CD4-positive, alpha-beta T cell treated with Interleukin-6 for 4 hours (primary cell): ENCODE results near the gene BCAP31.
"Not testable (repeated sequence)": the region's sequence is repeated elsewhere in the genome, so short reads cannot be mapped to it uniquely, and the experiment has no call there.

Experiments used
- DNase-seq: peaks from one replicate; pipeline ENCODE4 v3.0.0-alpha.2; 2020; ENCODE audit warnings: mixed read lengths

The BCAP31 gene

DNA sequence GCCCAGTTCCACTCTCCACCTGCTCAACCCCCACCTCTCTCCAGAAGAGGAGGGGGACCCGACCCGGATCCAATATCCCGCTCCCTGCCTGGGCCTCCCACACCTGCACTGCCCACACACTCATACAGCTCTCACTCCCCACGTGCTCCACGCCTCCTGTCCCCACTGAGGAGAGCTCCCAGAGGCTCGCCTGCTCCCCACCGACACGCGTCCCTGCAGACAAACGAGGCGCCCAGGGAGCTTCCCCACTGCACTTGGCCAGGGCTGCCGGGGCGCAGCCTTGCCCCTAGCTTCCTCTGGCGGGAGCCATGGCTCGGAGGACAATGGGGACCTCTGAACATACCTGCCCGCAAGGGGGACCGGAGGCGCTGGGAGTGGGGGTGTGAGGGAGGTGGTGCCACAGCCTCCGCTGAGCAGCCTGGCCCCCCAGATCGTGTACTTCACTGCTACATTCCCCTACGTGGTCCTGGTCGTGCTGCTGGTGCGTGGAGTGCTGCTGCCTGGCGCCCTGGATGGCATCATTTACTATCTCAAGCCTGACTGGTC lies 31.5 kb downstream of the BCAP31 start:
- no peak for DNase-seq

DNA sequence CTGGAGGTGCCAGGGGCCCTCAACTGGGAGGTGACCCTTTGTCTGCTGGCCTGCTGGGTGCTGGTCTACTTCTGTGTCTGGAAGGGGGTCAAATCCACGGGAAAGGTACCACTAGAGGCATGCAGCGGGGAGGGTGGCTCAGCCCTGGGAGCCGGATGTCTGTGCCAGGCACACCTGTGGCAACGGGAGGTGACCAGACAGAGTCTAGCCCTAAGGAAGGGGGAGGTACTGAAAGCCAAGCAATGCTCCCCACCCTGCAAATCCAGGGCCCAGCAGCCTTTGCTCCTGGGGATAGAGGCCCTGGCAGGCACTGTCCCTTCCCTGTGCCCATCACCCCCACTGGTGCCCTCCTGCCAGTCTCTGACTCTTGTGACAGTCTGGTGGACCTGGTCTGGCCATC lies 32.2 kb downstream of the BCAP31 start:
- no peak for DNase-seq

DNA sequence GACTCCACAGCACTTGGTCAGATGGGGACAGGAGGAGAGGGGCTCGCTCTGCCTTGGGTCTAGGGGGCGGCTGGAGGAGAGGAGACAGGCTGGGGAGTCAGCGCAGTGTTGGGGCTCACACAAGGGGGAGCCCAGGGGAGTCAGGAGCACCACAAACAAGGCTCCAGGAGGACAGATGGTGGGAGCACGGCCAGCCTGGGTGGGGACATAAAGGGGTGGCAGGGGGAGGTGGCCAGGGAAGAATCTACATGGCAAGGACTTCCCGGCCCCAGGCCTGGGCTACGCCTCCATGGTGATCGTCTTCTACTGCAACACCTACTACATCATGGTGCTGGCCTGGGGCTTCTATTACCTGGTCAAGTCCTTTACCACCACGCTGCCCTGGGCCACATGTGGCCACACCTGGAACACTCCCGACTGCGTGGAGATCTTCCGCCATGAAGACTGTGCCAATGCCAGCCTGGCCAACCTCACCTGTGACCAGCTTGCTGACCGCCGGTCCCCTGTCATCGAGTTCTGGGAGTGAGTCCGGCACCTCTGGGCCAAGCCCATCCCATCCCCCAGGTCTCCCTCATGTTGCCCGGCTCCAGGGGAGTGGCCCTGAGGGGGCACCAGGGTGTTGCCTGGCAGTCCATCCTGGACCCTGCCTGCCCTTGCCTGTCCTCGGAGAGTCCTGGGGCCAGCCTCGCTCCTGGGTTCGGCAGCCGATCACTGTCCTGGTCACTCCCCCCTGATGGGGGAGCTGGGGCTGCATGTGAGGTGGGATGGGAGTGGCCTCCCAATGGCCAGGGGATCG lies 33.0 kb downstream of the BCAP31 start:
- DNase-seq, result not testable (repeated sequence)

DNA sequence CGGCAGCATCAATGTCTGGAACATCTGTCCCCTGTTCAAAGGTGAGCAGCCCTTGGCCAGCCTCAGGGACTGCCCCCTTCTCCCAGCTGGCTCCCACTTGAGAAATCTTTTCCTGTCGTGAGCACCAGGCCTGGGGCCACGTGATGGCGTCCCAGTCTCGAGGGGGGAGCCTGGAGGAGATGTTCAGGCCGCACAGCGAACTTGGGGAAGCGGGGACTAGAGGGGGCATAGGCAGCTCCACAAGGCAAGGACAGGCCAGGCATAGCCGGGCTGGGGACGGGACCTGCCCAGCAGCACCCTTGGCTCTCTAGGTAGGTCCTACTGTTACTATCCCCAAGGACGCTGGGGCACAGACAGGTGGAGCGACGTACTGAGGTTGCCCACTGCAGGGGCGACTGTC lies 33.7 kb downstream of the BCAP31 start:
- no peak for DNase-seq

DNA sequence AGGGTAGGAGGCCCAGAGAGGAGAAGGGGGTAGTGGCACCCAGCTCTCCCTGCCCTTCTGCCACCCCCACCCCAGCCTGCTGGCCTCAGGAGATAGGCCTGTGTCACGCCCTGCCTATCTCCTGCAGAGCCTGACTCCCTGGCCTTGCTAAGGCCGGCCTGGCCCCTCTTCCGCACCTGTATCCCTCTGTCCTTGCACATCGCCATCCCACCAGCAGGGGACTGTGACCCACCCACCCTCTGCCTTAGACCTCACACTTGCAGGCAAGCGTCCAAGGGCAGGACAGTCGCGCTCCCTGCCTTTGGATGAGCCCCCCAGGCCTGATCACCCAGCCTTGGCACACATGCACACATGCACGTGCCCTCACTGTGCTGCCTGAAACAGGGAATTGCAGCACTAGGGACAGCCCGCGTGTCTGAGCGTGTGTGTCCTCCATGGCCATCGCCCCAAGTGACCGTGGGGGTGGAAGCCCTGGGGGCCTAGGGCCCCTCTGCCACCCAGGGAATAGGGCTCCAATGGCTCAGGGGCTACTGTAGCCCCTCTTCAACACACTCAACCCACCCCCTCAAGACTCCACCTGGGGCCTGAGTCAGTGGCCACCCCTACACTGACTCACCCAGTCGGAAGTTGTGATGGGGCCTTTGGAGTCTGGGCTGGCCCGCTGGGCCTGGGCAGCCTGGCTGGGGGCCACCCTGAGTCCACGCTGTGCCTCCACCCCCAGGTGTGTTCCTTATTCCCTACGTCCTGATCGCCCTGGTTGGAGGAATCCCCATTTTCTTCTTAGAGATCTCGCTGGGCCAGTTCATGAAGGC lies 34.3 kb downstream of the BCAP31 start:
- DNase-seq, result no peak

DNA sequence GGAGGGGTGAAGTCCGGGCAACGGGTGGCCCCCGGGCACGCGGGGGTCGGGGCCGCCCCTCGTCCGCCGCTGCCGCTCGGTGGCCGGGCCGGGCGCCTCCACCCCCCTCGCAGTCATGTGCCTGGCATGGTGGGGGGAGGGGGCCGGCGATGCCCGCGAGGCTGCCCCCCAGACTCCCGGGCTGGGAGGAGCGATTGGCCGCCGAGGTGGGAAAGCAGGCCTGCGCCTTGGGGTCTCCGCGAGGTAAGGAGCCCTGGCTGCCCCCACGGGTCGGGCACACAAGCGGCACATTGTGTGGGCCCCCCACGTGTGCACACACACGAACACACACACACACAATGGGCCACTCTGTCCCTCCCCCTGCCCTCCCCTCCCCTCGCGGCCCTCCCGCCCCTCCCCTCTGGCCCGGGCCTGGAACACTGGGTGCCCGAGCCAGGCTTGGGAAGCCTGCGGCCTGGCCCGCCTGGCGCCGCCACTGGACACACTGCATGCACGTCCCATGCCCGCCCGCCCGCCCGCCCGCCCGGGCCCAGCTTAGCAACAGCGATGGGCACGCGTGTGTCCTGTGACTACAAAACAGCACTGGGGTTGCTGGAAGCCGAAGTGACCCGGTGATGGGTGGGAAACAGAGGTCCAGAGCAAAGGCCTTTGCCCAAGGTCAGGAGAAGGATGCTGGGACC lies 35.1 kb downstream of the BCAP31 start:
- DNase-seq, result no peak

DNA sequence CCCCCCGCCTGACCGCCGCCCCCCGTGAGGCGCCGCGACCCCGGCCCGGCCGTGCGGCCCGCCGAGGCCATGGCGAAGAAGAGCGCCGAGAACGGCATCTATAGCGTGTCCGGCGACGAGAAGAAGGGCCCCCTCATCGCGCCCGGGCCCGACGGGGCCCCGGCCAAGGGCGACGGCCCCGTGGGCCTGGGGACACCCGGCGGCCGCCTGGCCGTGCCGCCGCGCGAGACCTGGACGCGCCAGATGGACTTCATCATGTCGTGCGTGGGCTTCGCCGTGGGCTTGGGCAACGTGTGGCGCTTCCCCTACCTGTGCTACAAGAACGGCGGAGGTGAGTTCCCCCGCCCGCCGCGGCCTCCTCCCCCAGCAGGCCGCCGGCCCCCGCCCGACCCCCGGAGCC lies 35.7 kb downstream of the BCAP31 start:
- no peak for DNase-seq

DNA sequence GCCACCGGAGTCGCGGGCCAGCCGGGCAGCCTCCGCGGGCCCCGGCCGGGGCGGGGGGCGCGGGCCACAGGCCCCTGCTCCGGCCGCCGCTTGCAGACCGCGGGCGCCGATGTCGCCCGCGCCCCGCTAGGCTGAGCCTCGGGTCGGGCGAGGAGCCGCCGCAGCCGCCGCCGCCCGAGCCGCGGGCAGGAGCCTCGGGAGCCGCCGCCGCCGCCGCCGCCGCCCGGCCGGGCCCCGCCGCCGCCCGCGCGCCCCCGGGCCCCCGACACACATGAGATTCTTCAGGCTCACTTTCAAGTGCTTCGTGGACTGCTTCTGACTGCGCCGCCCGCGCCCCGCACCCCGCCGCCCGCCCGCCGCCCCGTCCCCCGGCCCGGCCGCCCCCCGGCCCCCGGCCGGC lies 36.1 kb downstream of the BCAP31 start:
- no peak for DNase-seq

DNA sequence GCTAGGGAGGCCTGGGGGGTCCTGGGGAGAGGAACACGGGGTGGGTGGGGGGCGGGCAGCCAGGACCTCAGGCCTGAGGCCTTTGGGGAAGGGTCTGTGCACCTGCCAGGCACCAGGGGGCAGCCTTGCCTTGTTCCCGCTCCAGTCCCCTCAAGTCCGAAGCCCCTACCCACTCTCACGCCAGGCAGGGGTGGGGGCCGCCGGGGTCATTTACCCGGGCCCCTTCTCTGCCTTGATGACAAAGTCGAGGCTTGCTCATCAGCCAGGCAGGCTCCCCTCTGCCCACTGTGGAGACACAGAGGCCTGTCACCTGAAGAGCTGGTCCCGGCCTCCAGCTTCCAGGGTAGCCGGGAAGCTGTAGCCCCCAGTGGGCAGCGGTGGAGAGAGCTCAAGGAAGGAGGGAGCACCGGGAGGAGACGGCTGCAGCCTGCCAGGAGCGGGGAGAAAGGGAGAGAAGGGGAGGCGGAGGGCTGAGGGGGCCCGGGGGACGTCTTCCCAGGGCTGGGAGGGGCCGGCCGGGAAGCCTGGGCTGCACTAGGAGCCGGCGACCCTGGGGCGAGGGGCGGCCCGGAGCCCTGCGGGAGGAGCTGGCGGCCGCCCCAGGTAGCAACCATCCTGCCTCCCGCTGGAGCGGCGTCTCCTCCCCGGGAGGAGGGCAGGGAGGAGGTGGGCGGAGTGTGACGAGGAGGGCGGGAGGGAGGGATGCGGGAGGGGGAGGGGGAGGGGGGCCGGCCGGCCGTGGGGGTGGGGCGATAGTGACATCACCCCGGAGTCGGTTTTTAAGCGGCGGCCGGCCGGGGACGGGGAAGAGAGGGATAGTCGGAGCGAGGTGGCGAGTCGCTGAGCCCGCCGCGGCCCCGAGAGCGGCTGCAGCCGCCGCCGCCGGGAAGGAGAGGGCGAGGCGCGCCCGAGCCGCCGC lies 36.8 kb downstream of the BCAP31 start, which contains the start of gene SLC6A8:
TSS of gene SLC6A8 (plus strand) at position 806 of the 919 bp plus-strand sequence. CDS start 649 bp downstream, outside the sequence.
- DNase-seq, result peak; percentile 71

DNA sequence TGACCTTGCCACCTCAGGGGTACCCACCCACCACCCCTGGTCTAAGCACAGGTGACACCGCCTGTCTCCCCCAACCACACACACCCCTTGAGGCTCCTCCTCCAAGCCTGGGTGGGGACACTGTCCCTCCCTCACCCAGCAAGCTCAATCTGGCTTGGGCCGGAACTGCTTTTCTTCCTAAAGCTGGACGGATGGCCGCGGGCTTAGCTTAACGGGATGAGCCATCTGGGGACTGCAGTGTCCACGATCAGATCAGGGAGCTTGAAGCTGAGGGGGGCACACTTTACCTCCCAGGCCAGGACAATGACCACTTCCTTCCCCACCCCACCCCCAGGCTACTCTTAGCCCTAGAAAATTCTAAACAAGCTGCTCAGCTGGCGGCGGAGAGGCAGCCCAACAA lies 37.5 kb downstream of the BCAP31 start:
- no peak for DNase-seq

DNA sequence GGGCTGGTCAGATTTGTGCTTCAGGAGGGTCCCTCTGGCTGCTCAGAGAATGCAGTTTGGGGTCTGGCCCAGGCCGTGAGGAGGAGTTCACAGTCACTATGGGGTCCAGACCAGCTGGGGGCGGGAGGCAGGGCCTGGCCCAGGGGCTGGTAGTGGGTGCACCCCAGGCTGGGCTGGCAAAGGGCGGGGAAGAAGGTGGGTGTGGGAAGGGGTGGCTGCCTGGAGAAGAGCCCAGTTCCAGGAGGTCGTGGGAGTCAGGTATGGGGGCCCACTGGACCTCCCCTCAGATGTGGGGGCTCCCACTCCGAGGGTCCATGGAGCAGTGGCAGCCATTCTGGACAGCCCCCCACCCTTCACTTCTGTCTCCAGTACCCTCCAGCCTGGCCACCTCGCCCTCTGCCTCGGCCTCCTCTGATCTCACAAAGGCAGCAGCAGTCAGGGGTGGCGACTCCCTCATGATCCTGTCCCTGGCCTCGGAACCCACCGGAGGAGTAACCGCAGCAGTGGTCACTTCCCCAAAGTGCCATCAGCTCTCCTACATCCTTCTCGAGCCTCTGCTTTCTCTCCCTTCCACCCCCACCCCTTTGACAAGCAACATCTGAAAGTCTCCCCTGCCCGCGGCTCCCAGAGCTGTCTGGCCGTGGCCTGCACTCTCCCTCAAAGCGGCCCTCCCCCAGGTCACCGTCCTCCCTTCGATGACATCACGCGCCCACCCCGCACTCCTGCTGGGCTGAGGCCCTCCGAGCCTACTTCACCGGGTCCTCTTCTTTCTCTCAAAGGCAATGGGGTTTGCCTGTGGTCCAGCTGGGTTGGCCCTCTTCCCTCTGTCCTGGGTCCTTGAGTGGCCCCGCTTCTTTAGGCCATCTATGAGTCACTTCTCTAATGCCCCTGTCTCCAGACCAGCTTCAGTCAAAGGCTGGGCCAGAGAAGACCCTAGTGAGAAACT lies 38.2 kb downstream of the BCAP31 start:
- DNase-seq, result no peak

DNA sequence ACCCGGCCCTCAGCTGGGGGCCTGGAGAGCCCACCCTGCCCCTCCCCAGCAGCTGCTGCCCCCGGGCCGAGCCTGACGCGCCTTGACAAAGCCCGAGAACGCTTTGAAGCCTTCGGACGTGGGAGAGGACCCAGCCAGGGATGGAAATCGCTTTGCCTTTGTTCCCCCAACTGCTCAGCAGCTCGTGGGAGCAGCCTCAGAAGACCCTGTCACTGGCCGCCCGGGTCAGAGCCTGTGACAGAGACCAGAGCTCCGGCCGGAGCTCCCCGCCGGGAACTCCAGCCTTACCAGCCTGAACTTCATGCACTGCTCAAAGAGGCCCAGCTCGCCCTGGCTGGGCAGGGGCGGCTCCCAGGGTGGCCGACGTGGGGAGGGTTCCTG lies 39.0 kb downstream of the BCAP31 start:
- no peak for DNase-seq

DNA sequence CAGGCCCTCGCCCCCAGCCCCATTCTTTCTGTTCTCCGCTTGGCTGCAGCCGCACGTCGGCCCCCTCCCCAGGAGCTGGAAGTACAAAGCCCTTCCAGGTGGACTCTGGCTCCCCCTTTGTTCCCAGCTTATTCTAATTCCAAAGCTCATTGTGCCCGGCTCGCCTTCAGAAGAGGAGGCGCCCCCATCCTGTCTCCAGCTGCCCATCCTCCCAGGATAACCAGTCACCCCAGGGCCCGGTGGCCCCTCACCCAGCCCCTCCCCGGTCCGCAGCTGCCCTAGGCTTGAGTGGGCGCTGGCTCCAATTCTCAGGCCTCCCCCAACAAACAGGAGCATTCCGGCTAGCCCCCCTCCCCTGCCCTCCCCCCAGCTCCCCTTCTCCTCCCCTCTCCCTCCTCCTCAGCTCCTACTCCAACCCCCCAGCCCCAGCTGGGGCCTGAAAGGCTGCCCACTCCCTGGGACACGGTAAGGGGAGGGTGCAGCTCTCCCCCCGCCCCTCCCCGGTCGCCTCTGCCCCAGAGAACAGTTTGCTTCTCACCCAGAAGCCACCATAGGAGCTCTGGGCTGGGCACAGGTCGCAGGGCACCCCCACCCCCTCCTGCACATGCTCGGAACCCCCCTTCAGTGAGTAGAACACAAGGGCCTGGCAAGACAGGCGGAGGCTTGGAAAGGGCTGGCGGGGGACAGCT lies 39.6 kb downstream of the BCAP31 start:
- no peak for DNase-seq

DNA sequence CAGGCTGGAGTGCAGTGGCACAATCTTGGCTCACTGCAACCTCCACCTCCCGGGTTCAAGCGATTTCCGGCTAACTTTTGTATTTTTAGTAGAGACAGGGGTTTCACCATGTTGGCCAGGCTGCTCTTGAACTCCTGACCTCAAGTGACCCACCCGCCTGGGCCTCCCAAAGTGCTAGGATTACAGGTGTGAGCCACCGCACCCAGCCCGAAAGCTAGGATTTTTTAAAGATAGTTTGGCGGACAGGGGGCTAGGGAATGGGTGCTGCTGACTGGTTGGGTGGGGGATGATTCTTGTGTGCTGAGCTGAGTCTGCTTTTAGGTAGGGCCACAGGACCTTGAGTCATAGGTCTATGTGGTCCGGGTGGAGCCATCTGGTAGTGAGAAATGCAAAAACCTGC lies 40.7 kb downstream of the BCAP31 start:
- DNase-seq, result not testable (repeated sequence)

DNA sequence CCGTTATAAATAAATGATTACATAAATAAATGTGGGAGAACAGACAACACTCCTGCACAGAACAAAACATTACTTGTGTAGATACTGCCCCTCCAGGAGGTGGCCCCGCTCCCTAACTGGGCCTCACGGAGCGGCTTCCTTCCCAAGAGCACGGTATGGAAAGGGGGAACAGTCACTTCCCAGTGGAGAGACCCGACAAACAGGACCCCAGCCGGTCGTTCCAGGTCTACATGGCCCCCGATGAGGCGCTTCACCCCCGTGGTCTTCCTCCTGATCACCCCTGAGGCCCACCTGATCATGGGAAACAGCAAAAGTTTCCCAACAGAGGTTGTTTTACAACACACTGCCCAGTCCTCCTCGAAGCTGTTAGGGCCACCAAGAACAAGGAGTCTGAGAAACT lies 43.0 kb downstream of the BCAP31 start:
- DNase-seq, result no peak

DNA sequence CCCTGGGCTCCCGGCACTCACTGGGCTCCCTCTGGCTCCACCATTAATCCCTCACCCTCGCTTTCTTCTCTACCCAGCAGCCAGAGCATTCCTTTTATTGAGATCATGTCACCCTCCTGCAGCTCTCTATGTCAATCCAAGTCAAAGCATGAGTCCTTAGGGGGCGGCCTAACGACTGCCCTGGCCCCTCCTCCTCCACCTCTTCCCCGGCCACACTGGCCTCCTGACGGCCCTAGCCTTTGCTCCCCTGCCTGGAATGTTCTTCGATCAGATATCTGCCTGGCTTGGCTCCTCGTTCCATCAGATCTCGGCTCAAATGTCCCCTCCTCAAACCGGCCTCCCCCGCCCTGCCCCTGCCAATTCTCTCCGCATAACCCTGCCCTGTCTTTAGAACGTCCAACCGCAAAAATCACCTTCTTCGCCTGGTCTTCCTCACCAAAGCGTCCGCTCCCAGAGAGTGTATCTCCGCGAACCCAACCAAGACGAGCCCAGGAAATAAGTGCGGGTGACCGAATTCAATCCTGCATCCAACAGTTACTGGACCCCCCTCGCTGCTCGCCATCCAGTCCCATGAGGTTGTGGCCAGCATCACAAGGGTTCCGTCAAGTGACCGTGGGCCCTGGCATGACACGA lies 49.9 kb downstream of the BCAP31 start:
- no peak for DNase-seq

DNA sequence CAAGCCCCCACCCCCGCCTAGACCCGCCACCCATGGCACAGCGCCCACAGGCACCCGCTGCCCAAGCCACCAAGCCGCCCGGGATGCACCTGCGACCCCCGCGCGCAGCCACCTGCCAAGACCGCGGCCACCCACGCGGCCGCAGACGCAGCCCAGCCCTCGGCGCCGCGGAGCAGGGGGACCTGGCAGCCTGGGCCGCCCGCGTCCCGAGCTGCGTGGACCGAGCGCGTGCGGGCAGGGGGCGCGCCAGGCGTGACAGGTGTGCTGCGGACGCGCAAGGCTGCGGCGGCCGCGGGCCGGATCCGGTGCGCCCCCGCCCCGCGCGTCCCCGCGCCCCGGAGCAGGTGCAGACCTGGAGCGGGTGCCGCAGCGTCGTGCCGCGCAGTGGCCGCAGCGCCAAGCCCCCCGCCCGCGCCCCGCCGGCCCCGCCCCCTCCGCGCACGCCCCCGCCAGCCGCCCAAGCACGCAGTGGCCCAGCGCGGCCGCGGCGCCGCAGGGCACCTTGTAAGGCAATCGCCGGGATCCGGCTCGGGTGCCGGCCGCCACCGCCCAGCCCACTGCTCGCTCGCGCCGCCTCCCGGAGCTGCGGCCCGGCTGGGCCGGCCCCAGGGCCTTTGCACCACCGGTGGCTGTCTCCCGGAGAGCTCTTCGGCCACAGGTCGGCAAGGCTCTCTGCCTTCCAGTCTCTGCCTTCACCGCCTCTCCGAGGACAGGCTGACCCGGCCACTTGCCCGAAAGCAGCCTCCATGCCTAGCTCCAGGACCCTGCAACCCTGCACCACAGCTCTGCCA lies 50.6 kb downstream of the BCAP31 start, which contains the start of gene PNCK:
TSS of gene PNCK (minus strand) at position 386 of the 791 bp plus-strand sequence. CDS start 737 bp downstream, outside the sequence.
- no peak for DNase-seq

DNA sequence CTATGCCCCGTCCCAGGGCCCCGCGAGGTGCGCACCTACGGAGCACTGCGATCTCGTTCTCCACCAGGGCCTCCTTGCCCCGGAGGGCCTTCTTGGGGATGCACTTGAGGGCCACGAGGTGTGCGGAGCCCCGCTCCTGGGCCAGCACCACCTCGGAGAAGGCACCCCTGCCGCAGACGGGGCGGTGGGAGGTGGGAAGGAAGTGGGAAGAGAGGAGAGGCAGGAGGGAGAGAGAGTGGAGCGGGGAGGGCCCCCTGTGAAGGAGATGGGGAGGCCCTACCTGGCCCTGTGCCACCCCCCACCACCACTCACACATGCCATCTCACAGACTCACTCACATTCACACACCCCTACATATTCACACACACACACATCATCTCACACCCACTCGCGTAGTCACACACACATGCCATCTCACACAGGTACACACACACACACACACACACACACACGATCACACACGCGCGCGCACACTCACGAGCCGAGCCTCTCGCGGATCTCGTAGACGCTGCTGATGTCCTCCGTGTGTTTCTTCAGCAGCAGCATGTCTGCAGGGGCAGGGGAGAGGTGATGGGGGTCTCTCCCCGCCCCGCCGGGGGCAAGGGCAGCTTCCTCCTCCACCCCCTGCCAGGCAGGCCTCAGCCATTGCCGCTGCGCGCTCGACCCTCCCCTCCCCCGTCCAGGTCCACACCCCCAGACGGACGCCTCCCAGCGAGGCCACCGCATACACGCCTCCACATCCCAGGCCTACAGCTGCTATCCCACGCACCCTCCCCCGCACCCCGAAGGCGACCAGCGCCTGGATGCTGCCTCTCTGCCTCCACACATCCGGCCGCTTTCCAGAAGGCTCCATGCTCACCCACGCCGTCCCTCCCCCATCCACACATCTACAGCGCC lies 51.4 kb downstream of the BCAP31 start:
- DNase-seq, result no peak
